GM12878 (cell line): ENCODE data around the gene MYO10. TPM values are rescaled to one million over a fixed set of nuclear protein-coding genes. Genes with fewer than 3 reads are reported as not detected.

Experiments used
- ATAC-seq: fragments of 200-7000 bp; cut with Tn5 transposase; 3 replicates; pipeline ENCODE4 v1.9.1; 2020; ENCODE audit warnings: mild to moderate bottlenecking, moderate library complexity
- BruUV-seq: library from RNA; stranded (reverse); fragments of 400-500 nt; replicated peaks from 2 replicates; lab custom pipeline; 2021; lab: Mats Ljungman, UMichigan
- CTCF ChIA-PET: fragments of 300-600 bp; sonication (Branson Sonifier 250); formaldehyde crosslinking; extraction: SDS; loops from one replicate; lab custom pipeline; 2021; ENCODE audit warnings: inconsistent platforms; lab: Yijun Ruan, JAX
- POLR2A ChIA-PET: fragments of 350-600 bp; formaldehyde crosslinking; extraction: SDS; loops from one replicate; lab custom pipeline; 2021; ENCODE audit warnings: inconsistent platforms; lab: Charles Lee
- RAD21 ChIA-PET: fragments of 300-600 bp; sonication (Branson Sonifier 250); formaldehyde crosslinking; loops from one replicate; lab custom pipeline; 2023; ENCODE audit warnings: antibody characterized with exemption; ENCODE audit not compliant: unreplicated experiment; lab: Charles Lee
- SMC1A ChIA-PET: fragments of 300-600 bp; sonication (Branson Sonifier 250); formaldehyde crosslinking; loops from one replicate; lab custom pipeline; 2023; ENCODE audit not compliant: unreplicated experiment, uncharacterized antibody; lab: Charles Lee
- DNase-seq: peaks from one replicate; pipeline ENCODE4 v3.0.0-alpha.2; 2011; ENCODE audit warnings: low read depth, low spot score
- FAIRE-seq: peaks from 3 replicates; lab custom pipeline; 2011; peaks lifted over from hg19 to GRCh38; lab: Jason Lieb, UNC
- H2AFZ ChIP-seq: 2 replicates; pipeline ENCODE4 v1.6.0; 2011; ENCODE audit warnings: low read depth, low read length, control low read depth; ENCODE audit not compliant: control insufficient read depth
- H3K27ac ChIP-seq: 2 replicates; pipeline ENCODE4 v1.5.1; 2011; ENCODE audit warnings: control low read depth; ENCODE audit not compliant: control insufficient read depth, insufficient read depth
- H3K27me3 ChIP-seq, 2 experiments: replicated peaks in 1 of 2; 2 replicates each; pipeline versions ENCODE4 v1.6.0 to v1.6.1; 2011; ENCODE audit warnings: low read length in 1 of 2; ENCODE audit not compliant: control insufficient read depth in 2 of 2, insufficient read depth in 2 of 2
- H3K36me3 ChIP-seq, 2 experiments: 2 replicates each; pipeline ENCODE4 v1.5.1; 2011; ENCODE audit warnings: low read length in 1 of 2; ENCODE audit not compliant: control insufficient read depth in 2 of 2, insufficient read depth in 2 of 2
- H3K4me1 ChIP-seq: 2 replicates; pipeline ENCODE4 v1.6.1; 2011; ENCODE audit warnings: mild to moderate bottlenecking, low read length, moderate library complexity, mixed read lengths; ENCODE audit not compliant: control insufficient read depth, insufficient read depth
- H3K4me2 ChIP-seq: 2 replicates; pipeline ENCODE4 v1.6.0; 2011; ENCODE audit warnings: control low read depth; ENCODE audit not compliant: control insufficient read depth, insufficient read depth
- H3K4me3 ChIP-seq: fragments of 200-600 bp; sonication (generic); 2 replicates; pipeline ENCODE4 v1.5.1; 2016
- H3K79me2 ChIP-seq: 2 replicates; pipeline ENCODE4 v1.6.0; 2011; ENCODE audit warnings: low read length; ENCODE audit not compliant: control insufficient read depth, insufficient read depth
- H3K9ac ChIP-seq: 2 replicates; pipeline ENCODE4 v1.8.0; 2011; ENCODE audit warnings: low read length, control low read depth, mixed read lengths; ENCODE audit not compliant: control insufficient read depth, insufficient read depth
- H3K9me3 ChIP-seq: replicated peaks from 3 replicates; pipeline ENCODE4 v1.5.1; 2011; ENCODE audit warnings: mild to moderate bottlenecking, low read length; ENCODE audit not compliant: control insufficient read depth, insufficient read depth
- H4K20me1 ChIP-seq: 2 replicates; pipeline ENCODE4 v1.6.0; 2011; ENCODE audit not compliant: control insufficient read depth, insufficient read depth
- BHLHE40 ChIP-seq, 2 experiments: fragments of 450-650 bp in 1 of 2; IDR thresholded peaks; 2 replicates each; pipeline ENCODE4 v1.6.1; 2011 to 2017; ENCODE audit warnings: low read depth in 2 of 2, borderline replicate concordance in 1 of 2, improper control_type of control experiment in 1 of 2, low read length in 1 of 2, mild to moderate bottlenecking in 1 of 2
- CBX3 ChIP-seq: fragments of 200-600 bp; sonication (generic); IDR thresholded peaks from 2 replicates; pipeline ENCODE4 v1.6.1; 2016; ENCODE audit warnings: low read depth, borderline replicate concordance
- CHD4 ChIP-seq: fragments of 200-600 bp; sonication (generic); IDR thresholded peaks from 2 replicates; pipeline ENCODE4 v1.6.1; 2016; ENCODE audit warnings: mild to moderate bottlenecking
- IRF5 ChIP-seq: fragments of 450-650 bp; IDR thresholded peaks from 2 replicates; pipeline ENCODE4 v1.6.1; 2017; ENCODE audit warnings: borderline replicate concordance
- MTA3 ChIP-seq: IDR thresholded peaks from 2 replicates; pipeline ENCODE4 v1.6.1; 2012; ENCODE audit warnings: low read length, inconsistent platforms, borderline replicate concordance
- PAX5 ChIP-seq: IDR thresholded peaks from 2 replicates; pipeline ENCODE4 v1.6.1; 2011; ENCODE audit warnings: low read depth, low read length, borderline replicate concordance
- SPI1 ChIP-seq: IDR thresholded peaks from 2 replicates; pipeline ENCODE4 v1.6.1; 2011; ENCODE audit warnings: low read depth, mild to moderate bottlenecking, low read length, moderate library complexity, borderline replicate concordance; ENCODE audit not compliant: insufficient read depth
- ZZZ3 ChIP-seq: IDR thresholded peaks from 2 replicates; pipeline ENCODE4 v1.6.1; 2011; ENCODE audit warnings: low read depth; ENCODE audit not compliant: control insufficient read depth, insufficient read length
- WGBS: methylation state at CpG from one replicate; pipeline ENCODE4 v1.1.6; 2016; ENCODE audit warnings: low lambda C conversion rate; ENCODE audit not compliant: insufficient replicate concordance, insufficient coverage; ENCODE audit errors: missing lambda C conversion rate; 5-methylcytosine and 5-hydroxymethylcytosine counted together
- in situ Hi-C: fragments of 300-500 bp; cut with MboI; formaldehyde crosslinking; loops from 9 replicates; pipeline ENCODE4 v1.14.3; 2018; ENCODE audit warnings: mixed read lengths
- intact Hi-C: fragments of 100-400 bp; cut with micrococcal nuclease; formaldehyde crosslinking; loops from one replicate; pipeline ENCODE4 v1.14.2; 2022; ENCODE audit not compliant: unreplicated experiment
- polyA plus RNA-seq, 11 experiments: library from polyadenylated mRNA; depleted of rRNA in 4 of 11; unstranded in 6 of 11; stranded (reverse) in 5 of 11; fragments of >200 nt; fragmentation: Nextera tagmentation in 4 of 11; fragmentation: Illumina TruSeq in 1 of 11; extraction: Ambion mirVana in 4 of 11; extraction: Trizol in 1 of 11; gene quantifications; 1 replicate in 1 of 11; 2 replicates in 10 of 11; pipeline versions ENCODE4 v1.2.1 to v1.2.3, GENCODE V29; 2011 to 2016; ENCODE audit warnings: inconsistent platforms in 2 of 11, missing spikeins in 2 of 11, low read depth in 1 of 11
- total RNA-seq, 4 experiments: library from RNA; depleted of rRNA in 3 of 4; stranded (reverse); fragments of >200 nt in 3 of 4; fragmentation: Illumina TruSeq in 1 of 4; extraction: Trizol in 1 of 4; gene quantifications; 2 replicates each; pipeline versions ENCODE4 v1.2.1 to v1.2.3, GENCODE V29; 2013 to 2021

Gene MYO10
- total and polyA plus RNA-seq, 10 of the 15 experiments (the other 5 are each of a cell fraction or from before 2014, with no cell fraction given) = 0.02 to 0.77 (median 0.17) TPM

- TF ChIP-seq BHLHE40 (IDR thresholded peaks at IDR 0.05; ENCODE audit: borderline replicate concordance in 1 of 2, low read depth in 2 of 2, low read length in 1 of 2) (no peak), PAX5 (no peak), ZZZ3 (no peak), IRF5 (no peak), SPI1 (no peak)
These were observed 35.0 kb downstream of the MYO10 start (continued) for GRCh38 chr5:16901021-16901644.

- Histone ChIP-seq H3K9me3 (no peaks in the 10 kb centered on the region), H3K4me3 (no peak overlapping the region), H2AFZ (no peak overlapping the region), H3K36me3 (no peaks in the 10 kb centered on the region), H3K4me2 (no peak overlapping the region), H3K9ac (no peak overlapping the region), H3K79me2 (no peaks in the 10 kb centered on the region), H3K27me3 (no peaks in the 10 kb centered on the region), H4K20me1 (no peaks in the 10 kb centered on the region), H3K4me1 (no peaks in the 10 kb centered on the region), H3K27ac (no peak overlapping the region)
- intact Hi-C loops (no loop called here), in situ Hi-C loops (no loop called here)
- CTCF ChIA-PET = no interaction called here
- no TSS peak for BruUV-seq
- POLR2A ChIA-PET = no interaction called here
- no peak for FAIRE-seq
- ATAC-seq = no peak
- TF ChIP-seq CHD4 = no peak
- TF ChIP-seq MTA3 = no peak
- TF ChIP-seq CBX3 = no peak
- DNase-seq = no peak
- RAD21 ChIA-PET = no interaction called here
- SMC1A ChIA-PET = no interaction called here
- WGBS = 57% methylated on average over 12 of the region's 12 CpGs
These were observed 36.9 kb downstream of the MYO10 start for GRCh38 chr5:16899171-16899570.
